Lower lobe of right lung (tissue), 2 donors: Measurements from ENCODE around the gene MRPS15. TPM values are rescaled to one million over a fixed set of nuclear protein-coding genes. Genes with fewer than 3 reads are reported as not detected.

Experiments used
- ATAC-seq, 2 donors: fragments of 200-7000 bp; cut with Tn5 transposase; one replicate each; pipeline ENCODE4 v1.9.1; 2020 to 2022; ENCODE audit warnings: mild to moderate bottlenecking in 2 of 2, moderate library complexity in 2 of 2
- DNase-seq: peaks from one replicate; pipeline ENCODE4 v3.0.0-alpha.2; 2020
- H3K27ac ChIP-seq: fragments of 200-600 bp; one replicate; pipeline ENCODE4 v1.8.0; 2022
- H3K27me3 ChIP-seq: fragments of 200-600 bp; one replicate; pipeline ENCODE4 v1.8.0; 2022; ENCODE audit warnings: low read depth
- H3K36me3 ChIP-seq: fragments of 200-600 bp; one replicate; pipeline ENCODE4 v1.8.0; 2022; ENCODE audit warnings: mild to moderate bottlenecking
- H3K4me1 ChIP-seq: fragments of 200-600 bp; one replicate; pipeline ENCODE4 v1.8.0; 2022
- H3K4me3 ChIP-seq: fragments of 200-600 bp; one replicate; pipeline ENCODE4 v1.8.0; 2022; ENCODE audit warnings: mild to moderate bottlenecking
- H3K9me3 ChIP-seq: fragments of 200-600 bp; one replicate; pipeline ENCODE4 v1.8.0; 2022
- intact Hi-C: fragments of 100-400 bp; cut with DNase I; formaldehyde crosslinking; loops from one replicate; pipeline ENCODE4 v1.11.0; 2022
- total RNA-seq: library from RNA; stranded (reverse); fragmentation: NEBNext Ultra II Directional; extraction: Animal tissue kit (Norgen Biotek cat#: 25700); gene quantifications from one replicate; pipeline ENCODE4 v1.2.1, GENCODE V29; 2021
- TF ChIP-seq, protein P1 (sequence below): fragments of 200-600 bp; IDR thresholded peaks from one replicate; pipeline ENCODE4 v1.8.0; 2022; ENCODE audit warnings: antibody characterized with exemption, mild to moderate bottlenecking
- donor health status: DM: no; HTN: yes; CAD: no; lungs with severe emphysema.

The MRPS15 gene
- total RNA-seq, 1 donor from 2014 or later, result 59.4 TPM

DNA sequence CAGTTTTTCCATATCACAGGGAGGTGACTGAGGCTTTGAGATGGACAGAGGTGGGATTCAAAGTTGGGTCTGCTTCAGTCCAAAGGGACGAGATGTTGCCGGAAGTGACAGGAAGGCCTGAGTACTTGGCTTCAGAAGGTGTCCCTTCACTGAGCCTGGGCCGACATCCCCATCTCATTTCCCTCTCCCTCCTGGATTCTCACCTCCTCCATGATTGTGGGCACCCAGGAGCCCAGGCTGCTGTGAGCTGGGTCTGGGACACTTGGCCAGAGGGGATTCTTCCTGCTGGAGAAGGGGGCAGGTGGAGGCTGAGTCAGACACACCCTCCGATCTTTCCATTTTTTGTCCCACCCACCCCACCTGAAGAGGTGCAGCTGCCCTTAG lies 2.8 kb upstream of the MRPS15 start:
- TF ChIP-seq, protein P1, sequence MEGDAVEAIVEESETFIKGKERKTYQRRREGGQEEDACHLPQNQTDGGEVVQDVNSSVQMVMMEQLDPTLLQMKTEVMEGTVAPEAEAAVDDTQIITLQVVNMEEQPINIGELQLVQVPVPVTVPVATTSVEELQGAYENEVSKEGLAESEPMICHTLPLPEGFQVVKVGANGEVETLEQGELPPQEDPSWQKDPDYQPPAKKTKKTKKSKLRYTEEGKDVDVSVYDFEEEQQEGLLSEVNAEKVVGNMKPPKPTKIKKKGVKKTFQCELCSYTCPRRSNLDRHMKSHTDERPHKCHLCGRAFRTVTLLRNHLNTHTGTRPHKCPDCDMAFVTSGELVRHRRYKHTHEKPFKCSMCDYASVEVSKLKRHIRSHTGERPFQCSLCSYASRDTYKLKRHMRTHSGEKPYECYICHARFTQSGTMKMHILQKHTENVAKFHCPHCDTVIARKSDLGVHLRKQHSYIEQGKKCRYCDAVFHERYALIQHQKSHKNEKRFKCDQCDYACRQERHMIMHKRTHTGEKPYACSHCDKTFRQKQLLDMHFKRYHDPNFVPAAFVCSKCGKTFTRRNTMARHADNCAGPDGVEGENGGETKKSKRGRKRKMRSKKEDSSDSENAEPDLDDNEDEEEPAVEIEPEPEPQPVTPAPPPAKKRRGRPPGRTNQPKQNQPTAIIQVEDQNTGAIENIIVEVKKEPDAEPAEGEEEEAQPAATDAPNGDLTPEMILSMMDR, result no peak
- intact Hi-C loops, result no loop called here
- ATAC-seq (no peak), DNase-seq (no peak)
- H3K9me3 ChIP-seq, result no peaks in the 10 kb centered on the region
- no peaks in the 10 kb centered on the region for H3K27me3 ChIP-seq
- peaks cover 5% of the 10 kb centered on the region for H3K36me3 ChIP-seq
- H3K27ac ChIP-seq, result no peak overlapping the region
- no peak overlapping the region for H3K4me3 ChIP-seq
- H3K4me1 ChIP-seq, result peaks cover 25% of the 10 kb centered on the region

DNA sequence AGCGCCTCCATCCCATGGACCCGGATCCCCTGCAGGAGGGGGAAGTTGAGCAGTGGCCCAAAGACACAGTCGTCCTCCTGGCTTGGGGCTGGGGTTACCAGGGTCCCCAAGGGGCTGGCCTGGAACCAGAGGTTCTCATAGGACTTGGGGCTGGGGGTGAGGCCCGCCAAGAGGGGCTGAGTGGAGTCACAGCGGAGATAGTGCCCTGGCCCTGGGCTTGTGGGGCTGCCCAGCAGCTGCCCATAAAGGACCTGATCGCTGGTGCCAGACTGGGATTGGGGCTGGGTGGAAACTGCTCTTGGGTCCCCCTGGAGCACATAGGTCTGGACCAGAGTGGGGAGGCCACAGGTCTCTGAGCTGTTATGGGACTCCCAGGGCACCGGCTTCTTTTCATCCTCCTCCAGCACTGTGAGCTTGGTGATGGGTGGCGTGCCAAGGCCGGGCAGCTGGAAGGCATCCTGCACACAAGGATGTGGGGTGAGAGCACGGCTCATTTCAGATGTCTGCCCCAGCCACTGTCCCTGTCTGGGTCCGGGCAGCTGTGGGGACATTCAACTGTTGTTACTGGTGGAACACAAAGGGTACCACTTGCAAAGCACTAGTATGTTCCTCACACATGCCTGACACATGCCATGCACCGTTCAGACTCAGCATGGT lies 2.3 kb upstream of the MRPS15 start:
- DNase-seq (no peak), ATAC-seq (no peak)
- H3K27ac ChIP-seq, result no peak overlapping the region
- intact Hi-C loops, result no loop called here
- no peak overlapping the region for H3K4me3 ChIP-seq
- H3K36me3 ChIP-seq, result peaks cover 10% of the 10 kb centered on the region
- no peaks in the 10 kb centered on the region for H3K9me3 ChIP-seq
- TF ChIP-seq, protein P1, result no peak
- no peaks in the 10 kb centered on the region for H3K27me3 ChIP-seq
- peaks cover 25% of the 10 kb centered on the region for H3K4me1 ChIP-seq

DNA sequence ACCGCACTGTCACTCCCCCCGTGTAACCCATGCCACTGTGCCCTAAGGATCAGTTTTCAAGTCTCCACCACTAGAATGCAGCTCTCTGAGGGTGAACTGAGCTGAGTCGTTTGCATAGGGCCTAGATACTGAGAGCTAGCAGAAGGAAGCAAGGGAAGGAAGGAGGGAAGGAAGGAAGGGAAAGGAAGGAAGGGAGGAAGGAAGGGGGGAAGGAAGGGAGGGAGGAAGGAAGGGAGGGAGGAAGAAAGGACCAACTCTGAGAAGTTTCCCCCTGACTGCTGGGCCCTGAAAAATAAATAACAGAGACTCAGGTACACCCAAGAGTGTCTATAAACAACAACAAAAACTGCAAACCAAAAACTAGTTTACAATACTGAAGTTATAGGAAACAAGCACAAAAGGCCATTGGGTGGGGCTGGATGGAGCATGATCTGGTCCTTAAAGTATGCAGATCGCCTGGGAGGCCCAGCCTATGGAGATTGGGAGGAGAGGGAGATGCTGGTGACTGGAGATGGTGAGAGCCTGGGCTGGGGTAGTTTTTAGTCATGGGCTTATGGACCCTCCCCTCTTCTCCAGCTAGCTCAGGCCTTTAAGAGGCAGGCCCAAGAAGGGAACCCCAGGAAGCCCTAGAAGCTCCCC lies 1.7 kb upstream of the MRPS15 start:
- H3K4me1 ChIP-seq, result peaks cover 25% of the 10 kb centered on the region
- no peaks in the 10 kb centered on the region for H3K9me3 ChIP-seq
- no peak for DNase-seq
- H3K36me3 ChIP-seq, result peaks cover 17% of the 10 kb centered on the region
- H3K27ac ChIP-seq, result peak overlapping the region; percentile 91
- TF ChIP-seq, protein P1, result no peak
- no peak for ATAC-seq
- no peak overlapping the region for H3K4me3 ChIP-seq
- H3K27me3 ChIP-seq, result no peaks in the 10 kb centered on the region
- intact Hi-C loops, result no loop called here

DNA sequence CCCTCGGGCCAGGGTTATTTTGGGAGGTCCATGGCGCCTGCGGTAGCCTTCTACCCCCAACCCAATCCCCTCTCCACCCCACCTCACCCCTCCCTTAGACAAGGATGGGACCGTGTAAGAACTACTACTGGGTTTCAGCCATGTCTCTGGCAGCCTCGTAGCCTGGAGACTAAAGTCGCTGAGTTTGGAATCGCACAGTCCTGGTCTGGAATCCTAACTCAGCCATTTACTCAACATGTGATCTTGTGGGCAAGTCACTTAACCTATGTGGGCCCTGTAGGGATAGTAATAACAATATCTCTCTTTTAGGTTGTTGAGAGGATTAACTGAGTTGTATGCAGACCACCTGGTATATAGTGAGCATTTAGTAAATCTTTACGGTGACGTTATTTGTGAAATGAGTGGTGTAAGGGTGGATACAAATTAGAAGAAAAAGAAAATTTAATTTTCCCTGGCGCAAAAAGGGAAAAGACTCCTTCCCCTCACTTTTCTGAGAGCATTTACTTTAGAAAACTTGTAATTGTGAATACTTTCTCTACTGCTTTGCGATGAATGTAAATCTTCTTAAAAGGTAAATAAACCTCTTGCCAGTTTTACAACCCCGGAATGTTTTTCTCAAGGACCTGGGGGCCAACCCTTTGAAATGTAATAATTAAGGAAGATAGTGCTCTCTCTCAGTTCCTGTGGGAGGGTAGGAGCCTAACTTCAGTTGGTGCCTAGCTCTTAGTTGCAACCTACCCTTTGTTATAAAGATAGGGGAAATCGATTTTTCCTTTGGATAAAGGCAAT lies 615 bp upstream of the MRPS15 start:
- peaks cover 27% of the 10 kb centered on the region for H3K36me3 ChIP-seq
- DNase-seq (no peak), ATAC-seq (peak; percentile 61 to 65)
- intact Hi-C loops, result no loop called here
- H3K4me1 ChIP-seq, result peaks cover 25% of the 10 kb centered on the region
- TF ChIP-seq, protein P1, result no peak
- no peaks in the 10 kb centered on the region for H3K9me3 ChIP-seq
- H3K27ac ChIP-seq, result peak overlapping the region; percentile 91
- peak overlapping the region; percentile 98 for H3K4me3 ChIP-seq
- H3K27me3 ChIP-seq, result no peaks in the 10 kb centered on the region

DNA sequence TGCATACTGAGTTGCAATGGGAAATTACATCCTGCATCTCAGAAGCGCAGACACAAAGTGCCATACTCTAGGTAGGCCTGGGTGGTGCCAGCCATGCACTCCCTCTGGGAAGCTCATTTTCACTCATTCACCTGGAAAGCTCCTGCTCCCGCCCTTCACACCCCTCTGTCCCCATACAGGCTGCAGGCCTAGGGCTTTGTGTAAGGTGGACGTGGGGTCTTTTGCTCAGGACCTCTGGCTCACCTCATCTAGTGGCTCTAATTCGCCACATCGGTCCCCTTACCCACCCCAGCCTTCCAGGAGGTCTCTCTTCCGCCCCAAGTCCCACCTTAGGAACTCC lies 751 bp downstream of the MRPS15 start:
- no peaks in the 10 kb centered on the region for H3K9me3 ChIP-seq
- intact Hi-C loops, result no loop called here
- TF ChIP-seq, protein P1, result no peak
- H3K27me3 ChIP-seq, result no peaks in the 10 kb centered on the region
- no peak for DNase-seq
- H3K27ac ChIP-seq, result peak overlapping the region; percentile 91
- peaks cover 31% of the 10 kb centered on the region for H3K4me1 ChIP-seq
- H3K36me3 ChIP-seq, result peaks cover 41% of the 10 kb centered on the region
- ATAC-seq, result peak in 1 of 2 donors; percentile 2
- H3K4me3 ChIP-seq, result peak overlapping the region; percentile 98
